IPS DF 6.9 (cell line): Measurements from ENCODE around the gene RELT.

Source experiments
- DNase-seq: peaks from one replicate; pipeline ENCODE4 v3.0.0-alpha.2; 2013; ENCODE audit warnings: low read depth, low spot score
- H3K27ac ChIP-seq: one replicate; pipeline ENCODE4 v1.5.1; 2013; ENCODE audit warnings: low read length, control low read depth
- H3K27me3 ChIP-seq: 2 replicates; pipeline ENCODE4 v1.6.1; 2013; ENCODE audit warnings: mild to moderate bottlenecking, low read length; ENCODE audit not compliant: control insufficient read depth, insufficient read depth
- H3K36me3 ChIP-seq: 2 replicates; pipeline ENCODE4 v1.6.1; 2013; ENCODE audit warnings: low read length; ENCODE audit not compliant: control insufficient read depth, insufficient read depth
- H3K4me1 ChIP-seq: 2 replicates; pipeline ENCODE4 v1.6.1; 2013; ENCODE audit warnings: low read length; ENCODE audit not compliant: control insufficient read depth, insufficient read depth
- H3K4me3 ChIP-seq: 2 replicates; pipeline ENCODE4 v1.5.1; 2013; ENCODE audit warnings: mild to moderate bottlenecking, low read length
- H3K9me3 ChIP-seq: 2 replicates; pipeline ENCODE4 v1.6.1; 2013; ENCODE audit warnings: low read length, inconsistent platforms; ENCODE audit not compliant: control insufficient read depth, insufficient read depth
- WGBS: extraction: QIAGEN DNeasy Blood & Tissue Kit; methylation state at CpG from one replicate; pipeline ENCODE4 v1.1.7; 2013; ENCODE audit warnings: mixed read lengths, missing lambda C conversion rate; ENCODE audit not compliant: insufficient read length, insufficient coverage; 5-methylcytosine and 5-hydroxymethylcytosine counted together

The RELT gene

GRCh38 chr11:73404506-73405145 lies 28.4 kb downstream of the RELT start:
- no peak for DNase-seq
- no peak overlapping the region for H3K4me3 ChIP-seq
- peaks cover 4% of the 10 kb centered on the region for H3K36me3 ChIP-seq
- H3K4me1 ChIP-seq: no peaks in the 10 kb centered on the region; the same call in 1 of the 2 replicates
- H3K27me3 ChIP-seq: no peaks in the 10 kb centered on the region
- H3K9me3 ChIP-seq: no peaks in the 10 kb centered on the region
- no CpG with 5 or more reads among the region's 5 CpGs for WGBS
- no peak overlapping the region for H3K27ac ChIP-seq

GRCh38 chr11:73405146-73405510 lies 28.9 kb downstream of the RELT start:
- no peak overlapping the region for H3K27ac ChIP-seq
- H3K9me3 ChIP-seq: no peaks in the 10 kb centered on the region
- no peaks in the 10 kb centered on the region; the same call in 1 of the 2 replicates for H3K4me1 ChIP-seq
- H3K27me3 ChIP-seq: no peaks in the 10 kb centered on the region
- WGBS: no CpG with 5 or more reads among the region's 8 CpGs
- H3K4me3 ChIP-seq: no peak overlapping the region
- H3K36me3 ChIP-seq: peaks cover 4% of the 10 kb centered on the region
- DNase-seq: no peak

- no CpG with 5 or more reads among the region's 1 CpG for WGBS
- no peak overlapping the region for H3K27ac ChIP-seq
- H3K27me3 ChIP-seq: no peaks in the 10 kb centered on the region
- no peaks in the 10 kb centered on the region for H3K9me3 ChIP-seq
- DNase-seq: no peak
- no peaks in the 10 kb centered on the region; the same call in 1 of the 2 replicates for H3K4me1 ChIP-seq
- H3K36me3 ChIP-seq: peaks cover 4% of the 10 kb centered on the region
- H3K4me3 ChIP-seq: no peak overlapping the region
Observed at GRCh38 chr11:73406131-73406530, 29.9 kb downstream of the RELT start.

GRCh38 chr11:73406619-73407018 lies 30.4 kb downstream of the RELT start:
- Histone ChIP-seq H3K27me3 (no peaks in the 10 kb centered on the region), H3K9me3 (no peaks in the 10 kb centered on the region), H3K36me3 (peaks cover 4% of the 10 kb centered on the region), H3K4me3 (no peak overlapping the region), H3K27ac (no peak overlapping the region), H3K4me1 (no peaks in the 10 kb centered on the region; the same call in 1 of the 2 replicates)
- no peak for DNase-seq
- WGBS: no CpG with 5 or more reads among the region's 5 CpGs

- no peak for DNase-seq
- Histone ChIP-seq H3K27ac (no peak overlapping the region), H3K4me3 (no peak overlapping the region), H3K27me3 (no peaks in the 10 kb centered on the region), H3K4me1 (no peaks in the 10 kb centered on the region), H3K9me3 (no peaks in the 10 kb centered on the region), H3K36me3 (peaks cover 4% of the 10 kb centered on the region)
- no CpG with 5 or more reads among the region's 8 CpGs for WGBS
Observed at GRCh38 chr11:73409431-73409830, 33.2 kb downstream of the RELT start.

GRCh38 chr11:73410627-73411026 lies 34.4 kb downstream of the RELT start:
- H3K27ac ChIP-seq: no peak overlapping the region
- H3K36me3 ChIP-seq: peaks cover 4% of the 10 kb centered on the region
- H3K27me3 ChIP-seq: no peaks in the 10 kb centered on the region
- no peaks in the 10 kb centered on the region for H3K9me3 ChIP-seq
- no peak for DNase-seq
- WGBS: no CpG with 5 or more reads among the region's 1 CpG
- H3K4me3 ChIP-seq: no peak overlapping the region
- H3K4me1 ChIP-seq: no peaks in the 10 kb centered on the region

GRCh38 chr11:73411031-73411430 lies 34.8 kb downstream of the RELT start:
- Histone ChIP-seq H3K4me1 (no peaks in the 10 kb centered on the region), H3K27me3 (no peaks in the 10 kb centered on the region), H3K27ac (no peak overlapping the region), H3K36me3 (peaks cover 4% of the 10 kb centered on the region), H3K4me3 (no peak overlapping the region), H3K9me3 (no peaks in the 10 kb centered on the region)
- no peak for DNase-seq
- WGBS: no CpG with 5 or more reads among the region's 2 CpGs

- Histone ChIP-seq H3K27me3 (no peaks in the 10 kb centered on the region), H3K36me3 (peaks cover 4% of the 10 kb centered on the region), H3K9me3 (no peaks in the 10 kb centered on the region), H3K27ac (no peak overlapping the region), H3K4me3 (no peak overlapping the region), H3K4me1 (no peaks in the 10 kb centered on the region)
- DNase-seq: no peak
- WGBS: no CpG with 5 or more reads among the region's 3 CpGs
Observed at GRCh38 chr11:73412308-73412707, 36.1 kb downstream of the RELT start.

- Histone ChIP-seq H3K27me3 (no peaks in the 10 kb centered on the region), H3K4me3 (no peak overlapping the region), H3K9me3 (no peaks in the 10 kb centered on the region), H3K4me1 (no peaks in the 10 kb centered on the region), H3K36me3 (peaks cover 4% of the 10 kb centered on the region), H3K27ac (no peak overlapping the region)
- no CpG with 5 or more reads among the region's 2 CpGs for WGBS
- no peak for DNase-seq
Observed at GRCh38 chr11:73413256-73413655, 37.1 kb downstream of the RELT start.

GRCh38 chr11:73414977-73415651 lies 38.9 kb downstream of the RELT start:
- Histone ChIP-seq H3K4me1 (no peaks in the 10 kb centered on the region), H3K9me3 (no peaks in the 10 kb centered on the region), H3K27ac (no peak overlapping the region), H3K4me3 (no peak overlapping the region), H3K27me3 (no peaks in the 10 kb centered on the region), H3K36me3 (no peaks in the 10 kb centered on the region; the same call in 1 of the 2 replicates)
- WGBS: no CpG with 5 or more reads among the region's 1 CpG
- DNase-seq: no peak
